ENCODE results near the gene CHRNB4.

- TF ChIP-seq CTCF (IDR thresholded peaks at IDR 0.05): no peak
- no peak for TF ChIP-seq POLR2A (IDR thresholded peaks at IDR 0.05)
These were observed 48.6 kb upstream of the CHRNB4 start for GRCh38 chr15:78689626-78690025.

Data from thyroid gland (tissue), 4 donors.